ENCODE data around the gene PAWR. TPM values are rescaled to one million over a fixed set of nuclear protein-coding genes. Genes with fewer than 3 reads are reported as not detected.

PAWR gene
- total and polyA plus RNA-seq, 9 of the 15 experiments (the other 6 are each of a cell fraction or from before 2014, with no cell fraction given) = 0.82 TPM; not detected in 8

GRCh38 chr12:79557690-79558315 is 133.0 kb downstream of the PAWR start (continued):
- no peak for TF ChIP-seq MGA (IDR thresholded peaks at IDR 0.05)
- no peak for TF ChIP-seq TCF3 (CRISPR knock-in tag; IDR thresholded peaks at IDR 0.05)
- no peak for TF ChIP-seq ZNF583 (CRISPR knock-in tag; IDR thresholded peaks at IDR 0.05)
- no peak for TF ChIP-seq ZNF778 (CRISPR knock-in tag; IDR thresholded peaks at IDR 0.05)
- TF ChIP-seq MECOM (CRISPR knock-in tag; IDR thresholded peaks at IDR 0.05) = no peak
- no peak for TF ChIP-seq ZBTB12 (CRISPR knock-in tag; IDR thresholded peaks at IDR 0.05)
- no peak for TF ChIP-seq TFE3 (CRISPR knock-in tag; IDR thresholded peaks at IDR 0.05)
- TF ChIP-seq CREB1 (IDR thresholded peaks at IDR 0.05) = no peak
- no peak for TF ChIP-seq CREB1 (CRISPR knock-in tag; IDR thresholded peaks at IDR 0.05)
- no peak for TF ChIP-seq CCAR2 (IDR thresholded peaks at IDR 0.05; ENCODE audit: low read depth, low read length)

All from K562 (cell line).